GM08714 (cell line): ENCODE data around the gene HBEGF.
A peak's percentile ranks its signal among the peaks of the same experiment; 100 is the strongest.
"Not testable (repeated sequence)": the region's sequence is repeated elsewhere in the genome, so short reads cannot be mapped to it uniquely, and the experiment has no call there.

Source experiments
- H3K4me3 ChIP-seq: fragments of 200-500 bp; sonication (Bioruptor generic); 2 replicates; pipeline ENCODE4 v1.5.1; 2014; ENCODE audit warnings: mild to moderate bottlenecking, low read length, inconsistent platforms
- ZNF274 ChIP-seq: IDR thresholded peaks from 2 replicates; pipeline ENCODE4 v1.6.1; 2012; ENCODE audit warnings: mild to moderate bottlenecking, low read depth, low read length

Gene HBEGF

GRCh38 chr5:140349244-140349643 is 2.8 kb upstream of the HBEGF start:
- no peak for TF ChIP-seq ZNF274
- H3K4me3 ChIP-seq, result no peak overlapping the region

GRCh38 chr5:140348104-140348503 is 1.7 kb upstream of the HBEGF start:
- no peak for TF ChIP-seq ZNF274
- no peak overlapping the region for H3K4me3 ChIP-seq

GRCh38 chr5:140347360-140347759 is 957 bp upstream of the HBEGF start:
- peak overlapping the region; percentile 70; the same call in 1 of the 2 replicates for H3K4me3 ChIP-seq
- TF ChIP-seq ZNF274, result no peak

- peak overlapping the region; percentile 70; the same call in 1 of the 2 replicates for H3K4me3 ChIP-seq
- TF ChIP-seq ZNF274, result no peak
These were observed 470 bp downstream of the HBEGF start for GRCh38 chr5:140345919-140346347.

- TF ChIP-seq ZNF274, result no peak
- no peak overlapping the region for H3K4me3 ChIP-seq
These were observed 1.6 kb downstream of the HBEGF start for GRCh38 chr5:140344683-140345423.

- not testable (repeated sequence) for H3K4me3 ChIP-seq
These were observed 2.6 kb downstream of the HBEGF start for GRCh38 chr5:140343849-140344248.

GRCh38 chr5:140342896-140343295 is 3.5 kb downstream of the HBEGF start:
- no peak overlapping the region for H3K4me3 ChIP-seq
- no peak for TF ChIP-seq ZNF274

GRCh38 chr5:140342287-140342686 is 4.1 kb downstream of the HBEGF start:
- TF ChIP-seq ZNF274, result no peak
- no peak overlapping the region; the same call in 1 of the 2 replicates for H3K4me3 ChIP-seq

GRCh38 chr5:140341591-140341990 is 4.8 kb downstream of the HBEGF start:
- no peak overlapping the region; the same call in 1 of the 2 replicates for H3K4me3 ChIP-seq
- no peak for TF ChIP-seq ZNF274

GRCh38 chr5:140340605-140341121 is 5.7 kb downstream of the HBEGF start:
- no peak for TF ChIP-seq ZNF274

GRCh38 chr5:140339636-140340035 is 6.8 kb downstream of the HBEGF start:
- TF ChIP-seq ZNF274, result no peak
- no peak overlapping the region for H3K4me3 ChIP-seq

More at GRCh38 chr5:140340605-140341121, 5.7 kb downstream of the HBEGF start:
- no peak overlapping the region for H3K4me3 ChIP-seq

- TF ChIP-seq ZNF274, result no peak
- H3K4me3 ChIP-seq, result no peak overlapping the region
These were observed 7.5 kb downstream of the HBEGF start for GRCh38 chr5:140338908-140339307.

- H3K4me3 ChIP-seq, result no peak overlapping the region
- no peak for TF ChIP-seq ZNF274
These were observed 8.1 kb downstream of the HBEGF start for GRCh38 chr5:140338336-140338735.

GRCh38 chr5:140337880-140338279 is 8.5 kb downstream of the HBEGF start:
- TF ChIP-seq ZNF274, result no peak
- H3K4me3 ChIP-seq, result no peak overlapping the region

- no peak overlapping the region for H3K4me3 ChIP-seq
- no peak for TF ChIP-seq ZNF274
These were observed 10.0 kb downstream of the HBEGF start for GRCh38 chr5:140336388-140336787.
